Thymus (tissue), 11 donors: ENCODE measurements around the gene ASPG. TPM values are rescaled to one million over a fixed set of nuclear protein-coding genes. Genes with fewer than 3 reads are reported as not detected.

Experiments used
- DNase-seq, 9 donors: peaks; one replicate each; pipeline ENCODE4 v3.0.0-alpha.2; 2013; ENCODE audit warnings: low spot score in 9 of 9, low read depth in 6 of 9, missing footprints in 1 of 9
- H3K27ac ChIP-seq, 2 donors: one replicate each; pipeline ENCODE4 v1.5.1; 2013; ENCODE audit warnings: control low read depth in 1 of 2, low read depth in 1 of 2, low read length in 1 of 2, mild to moderate bottlenecking in 1 of 2, moderate library complexity in 1 of 2
- H3K27me3 ChIP-seq, 2 donors: one replicate each; pipeline ENCODE4 v1.5.1; 2013; ENCODE audit warnings: low read length in 1 of 2; ENCODE audit not compliant: control insufficient read depth in 2 of 2, insufficient read depth in 1 of 2
- H3K36me3 ChIP-seq, 2 donors: one replicate each; pipeline ENCODE4 v1.5.1; 2013; ENCODE audit warnings: low read length in 1 of 2, mild to moderate bottlenecking in 1 of 2, moderate library complexity in 1 of 2; ENCODE audit not compliant: control insufficient read depth in 2 of 2, insufficient read depth in 2 of 2
- H3K4me1 ChIP-seq, 2 donors: one replicate each; pipeline ENCODE4 v1.5.1; 2013; ENCODE audit warnings: low read length in 2 of 2; ENCODE audit not compliant: control insufficient read depth in 2 of 2, insufficient read depth in 2 of 2
- H3K4me3 ChIP-seq, 2 donors: one replicate each; pipeline ENCODE4 v1.5.1; 2013; ENCODE audit warnings: low read length in 2 of 2, control low read depth in 1 of 2, mild to moderate bottlenecking in 1 of 2
- H3K9me3 ChIP-seq, 2 donors: one replicate each; pipeline ENCODE4 v1.5.1; 2013; ENCODE audit warnings: low read length in 1 of 2, mild to moderate bottlenecking in 1 of 2; ENCODE audit not compliant: control insufficient read depth in 2 of 2, insufficient read depth in 1 of 2
- WGBS: extraction: QIAGEN DNeasy Blood & Tissue Kit; methylation state at CpG from one replicate; pipeline ENCODE4 v1.1.7; 2013; 5-methylcytosine and 5-hydroxymethylcytosine counted together
- polyA plus RNA-seq: library from polyadenylated mRNA; stranded (reverse); fragments of 200-250 nt; gene quantifications from one replicate; pipeline ENCODE4 v1.2.3, GENCODE V29; 2013
- total RNA-seq: library from RNA; stranded (reverse); fragments of 120-200 nt; gene quantifications from one replicate; pipeline ENCODE4 v1.2.4, GENCODE V29; 2013
- donor health status: healthy.

ASPG gene
- total and polyA plus RNA-seq, 2 donors: 0.24 to 5.5 TPM

DNA sequence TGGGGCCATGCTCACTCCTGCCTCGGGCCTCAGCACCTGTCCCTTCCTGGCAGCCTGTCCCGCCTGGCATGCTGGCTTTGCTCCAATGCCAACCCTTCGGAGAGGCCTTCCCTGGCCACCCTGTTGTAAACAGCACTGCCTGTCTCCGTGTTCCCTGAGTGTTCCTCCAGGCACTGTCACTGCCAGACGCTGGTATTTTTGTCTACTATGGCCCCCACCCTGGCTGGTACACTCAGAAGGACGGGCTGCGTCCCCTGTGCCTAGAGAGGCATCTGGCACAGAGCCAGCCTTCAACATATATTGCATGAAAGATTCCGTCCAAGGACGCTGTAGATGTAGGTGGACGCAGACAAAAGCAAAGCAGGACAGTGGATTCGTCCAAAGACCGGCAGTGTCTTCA lies 2.7 kb upstream of the ASPG start:
- no peak overlapping the region for H3K27ac ChIP-seq
- no peaks in the 10 kb centered on the region for H3K36me3 ChIP-seq
- WGBS: 87% methylated on average over 12 of the region's 12 CpGs
- no peaks in the 10 kb centered on the region for H3K9me3 ChIP-seq
- H3K4me3 ChIP-seq: no peak overlapping the region
- peaks cover 3 to 45% of the 10 kb centered on the region in 2 donors for H3K27me3 ChIP-seq
- H3K4me1 ChIP-seq: no peaks in the 10 kb centered on the region
- no peak for DNase-seq

DNA sequence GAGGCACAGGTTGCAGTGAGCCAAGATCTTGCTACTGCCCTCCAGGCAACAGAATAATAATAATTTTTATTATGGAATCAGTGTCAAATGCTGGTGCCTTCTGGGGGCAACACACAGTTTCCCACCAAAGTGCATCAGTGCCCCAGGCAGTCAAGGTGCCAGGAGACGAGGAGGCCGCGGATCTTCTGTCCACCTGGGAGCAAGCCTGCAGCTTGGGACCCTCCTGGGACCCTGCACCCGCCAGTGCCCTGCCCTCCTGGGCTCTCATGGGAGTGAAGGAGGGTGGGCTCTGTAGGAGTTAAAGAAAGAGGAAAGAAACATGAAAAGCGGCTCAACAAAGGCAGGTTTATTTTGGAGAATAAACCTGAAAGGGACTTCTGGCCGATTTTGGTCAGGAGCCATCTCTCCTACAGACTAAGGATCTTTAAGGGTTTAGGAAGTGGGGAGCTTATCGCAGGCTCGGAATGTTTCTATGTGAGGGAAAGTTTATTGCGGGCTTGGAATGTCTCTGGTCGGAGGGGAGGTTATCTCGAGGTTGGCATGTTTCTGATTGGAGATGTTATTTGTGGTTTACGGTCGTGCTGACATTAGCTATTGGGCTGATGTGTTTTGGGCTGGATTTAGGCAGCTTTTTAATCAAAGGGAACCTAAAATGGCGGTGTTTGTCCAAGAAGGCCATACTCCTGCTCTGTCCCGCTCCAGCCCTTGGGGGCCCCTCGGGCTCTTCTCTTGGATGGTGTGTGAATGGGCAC lies 1.1 kb upstream of the ASPG start:
- Histone ChIP-seq H3K4me1 (no peaks in the 10 kb centered on the region), H3K9me3 (no peaks in the 10 kb centered on the region), H3K4me3 (no peak overlapping the region), H3K36me3 (no peaks in the 10 kb centered on the region), H3K27ac (no peak overlapping the region), H3K27me3 (peaks cover 3 to 47% of the 10 kb centered on the region in 2 donors)
- WGBS: 79% methylated on average over 16 of the region's 16 CpGs
- DNase-seq: no peak

DNA sequence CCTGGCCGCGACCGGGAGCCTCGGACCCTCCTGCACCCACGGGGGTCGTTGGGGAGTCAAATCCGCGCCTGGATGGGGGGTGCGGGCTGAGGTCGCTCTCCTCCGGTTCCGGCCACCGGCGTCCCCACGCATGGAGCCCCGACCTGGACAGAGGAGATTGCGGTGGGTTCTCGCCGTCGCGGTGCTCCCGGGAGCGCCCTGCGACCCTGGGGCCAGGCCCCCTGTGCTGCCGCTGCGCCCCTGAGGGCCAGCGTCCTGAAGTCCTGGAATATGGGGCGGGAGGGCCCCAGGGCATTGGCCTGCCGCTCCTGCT lies 345 bp downstream of the ASPG start:
- Histone ChIP-seq H3K36me3 (no peaks in the 10 kb centered on the region), H3K27me3 (peaks cover 3 to 47% of the 10 kb centered on the region in 2 donors), H3K4me3 (no peak overlapping the region), H3K9me3 (no peaks in the 10 kb centered on the region), H3K27ac (no peak overlapping the region), H3K4me1 (no peaks in the 10 kb centered on the region)
- no peak for DNase-seq
- WGBS: 47% methylated on average over 29 of the region's 29 CpGs

DNA sequence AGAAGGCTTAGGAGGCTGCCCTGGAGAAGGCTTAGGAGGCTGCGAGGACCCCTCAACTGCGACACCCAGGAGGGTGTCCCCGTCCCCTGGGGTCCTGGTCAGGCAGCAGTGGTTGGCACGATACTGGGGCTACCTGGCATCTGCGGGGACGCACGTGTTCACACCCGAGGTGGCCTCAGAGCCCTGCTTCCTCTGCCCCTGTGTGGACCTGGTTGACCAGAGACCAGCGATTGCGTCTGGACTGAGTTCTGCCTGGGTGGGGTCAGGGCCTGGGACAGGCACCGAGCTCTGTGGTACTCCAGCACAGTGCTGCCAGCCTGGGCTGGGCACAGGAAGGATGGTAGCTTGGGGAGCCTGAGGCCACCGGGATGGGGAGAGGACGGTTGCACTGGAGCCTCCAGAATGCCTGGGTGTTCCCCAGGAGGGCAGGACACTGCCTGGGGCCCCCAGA lies 735 bp downstream of the ASPG start:
- Histone ChIP-seq H3K4me3 (no peak overlapping the region), H3K27me3 (peaks cover 3 to 47% of the 10 kb centered on the region in 2 donors), H3K4me1 (no peaks in the 10 kb centered on the region), H3K36me3 (no peaks in the 10 kb centered on the region), H3K27ac (no peak overlapping the region), H3K9me3 (no peaks in the 10 kb centered on the region)
- no peak for DNase-seq
- WGBS: 87% methylated on average over 13 of the region's 13 CpGs

DNA sequence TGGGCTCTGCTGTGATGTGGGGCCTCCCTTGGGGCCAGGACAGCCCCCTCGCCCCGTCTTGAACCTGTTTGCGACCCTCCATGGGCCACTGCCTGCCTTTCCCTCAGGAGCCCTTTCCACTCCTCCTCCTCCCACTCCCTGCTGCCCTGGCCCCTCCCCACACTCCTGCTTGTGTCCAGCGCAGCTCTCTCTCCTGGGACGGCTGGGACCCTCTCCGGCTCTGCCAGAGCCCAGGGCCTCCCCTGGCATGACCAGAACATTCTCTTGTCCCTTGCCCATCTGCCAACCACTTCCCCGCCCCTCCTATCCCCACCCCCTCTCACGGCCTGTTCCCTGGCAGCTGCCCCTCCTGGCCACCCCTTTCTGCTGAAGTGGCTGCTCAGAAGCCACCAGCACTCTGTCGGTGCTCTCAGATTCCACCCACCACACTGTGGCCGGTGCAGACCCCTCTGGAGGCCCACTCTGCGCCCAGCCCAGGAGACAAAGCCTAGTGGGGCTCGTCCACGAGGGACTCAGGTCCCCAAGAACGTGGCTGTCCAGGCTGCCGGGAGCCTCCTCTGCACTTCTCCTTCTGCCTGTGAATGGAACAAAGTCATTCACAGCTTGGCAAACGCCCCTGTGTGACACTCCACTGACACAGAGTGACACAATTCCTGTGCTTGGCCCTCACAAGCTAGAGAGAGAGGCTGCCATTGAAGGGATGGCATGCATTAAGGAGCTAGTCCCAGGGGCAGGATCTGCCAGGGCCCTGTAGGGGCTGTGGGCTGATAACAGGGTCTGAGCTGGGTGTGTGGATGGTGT lies 1.4 kb downstream of the ASPG start:
- Histone ChIP-seq H3K4me3 (no peak overlapping the region), H3K27ac (no peak overlapping the region), H3K36me3 (no peaks in the 10 kb centered on the region), H3K4me1 (no peaks in the 10 kb centered on the region), H3K27me3 (peaks cover 3 to 47% of the 10 kb centered on the region in 2 donors), H3K9me3 (no peaks in the 10 kb centered on the region)
- DNase-seq: no peak
- WGBS: 86% methylated on average over 16 of the region's 16 CpGs

DNA sequence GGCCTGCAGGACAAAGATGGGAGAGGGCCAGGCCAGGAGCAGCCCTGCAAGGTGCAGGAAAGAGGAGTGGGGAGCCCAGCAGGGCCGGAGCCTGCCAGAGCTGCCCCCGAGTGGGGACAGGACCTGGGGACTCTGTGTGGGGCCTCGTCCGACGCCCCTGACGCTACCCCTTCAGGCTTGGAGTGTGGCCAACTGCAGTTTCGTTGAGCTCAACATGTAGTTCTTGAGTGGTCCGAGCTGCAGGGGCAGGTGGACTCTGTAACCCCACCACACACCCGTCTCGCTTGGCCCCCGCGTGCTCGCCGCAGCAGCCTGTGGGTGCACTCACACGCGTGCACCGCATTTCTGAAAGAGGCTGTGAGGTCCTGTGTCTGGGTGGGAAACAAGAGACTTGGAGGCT lies 2.0 kb downstream of the ASPG start:
- H3K9me3 ChIP-seq: no peaks in the 10 kb centered on the region
- WGBS: 95% methylated on average over 17 of the region's 17 CpGs
- no peaks in the 10 kb centered on the region for H3K36me3 ChIP-seq
- peaks cover 3 to 43% of the 10 kb centered on the region in 2 donors for H3K27me3 ChIP-seq
- H3K27ac ChIP-seq: no peak overlapping the region
- H3K4me3 ChIP-seq: no peak overlapping the region
- no peak for DNase-seq
- no peaks in the 10 kb centered on the region for H3K4me1 ChIP-seq

DNA sequence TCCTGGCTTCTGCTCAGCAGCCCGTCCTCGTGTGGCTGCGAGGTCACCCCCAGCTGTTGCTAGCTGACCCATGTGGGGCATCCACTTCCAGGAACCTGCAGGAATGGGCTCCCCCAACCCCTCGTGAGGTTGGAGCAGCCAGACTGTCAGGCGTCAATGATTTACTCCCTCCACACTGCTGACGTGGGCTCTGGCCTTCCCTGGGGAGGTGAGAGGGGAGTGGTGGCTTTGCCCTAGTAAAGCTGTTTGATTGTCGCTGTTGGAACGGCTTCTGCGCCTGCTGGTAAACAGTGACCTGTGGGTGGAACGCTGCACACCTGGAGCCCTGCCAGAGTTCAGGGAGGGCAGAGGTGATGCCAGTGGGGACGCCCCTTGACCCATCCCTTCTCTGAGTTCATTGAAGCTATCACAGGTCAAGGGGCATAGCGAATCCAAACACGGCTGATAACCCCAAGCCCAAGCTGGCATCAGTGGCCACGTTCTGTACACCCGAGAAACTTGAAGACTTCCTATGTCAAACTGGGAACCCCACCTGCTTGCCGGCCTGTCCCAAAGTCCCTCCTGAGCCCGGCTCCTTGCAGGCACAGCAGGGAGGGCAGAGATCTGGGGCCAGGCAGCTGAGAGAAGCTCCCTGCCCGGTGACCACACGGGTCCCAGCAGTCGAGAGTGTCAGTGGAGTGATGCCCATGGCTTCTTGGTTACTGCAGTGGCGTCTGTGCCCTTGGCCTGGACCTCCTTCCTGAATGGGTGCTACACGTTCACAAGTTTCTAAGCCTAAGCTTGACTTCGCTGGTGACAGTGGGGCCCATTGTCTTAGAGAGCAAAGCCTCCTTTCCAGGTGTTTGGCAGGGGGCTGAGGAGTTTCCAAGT lies 2.7 kb downstream of the ASPG start:
- Histone ChIP-seq H3K4me3 (no peak overlapping the region), H3K27ac (no peak overlapping the region), H3K36me3 (no peaks in the 10 kb centered on the region), H3K9me3 (no peaks in the 10 kb centered on the region), H3K4me1 (no peaks in the 10 kb centered on the region), H3K27me3 (peaks cover 3 to 38% of the 10 kb centered on the region in 2 donors)
- no peak for DNase-seq
- WGBS: 90% methylated on average over 23 of the region's 23 CpGs

DNA sequence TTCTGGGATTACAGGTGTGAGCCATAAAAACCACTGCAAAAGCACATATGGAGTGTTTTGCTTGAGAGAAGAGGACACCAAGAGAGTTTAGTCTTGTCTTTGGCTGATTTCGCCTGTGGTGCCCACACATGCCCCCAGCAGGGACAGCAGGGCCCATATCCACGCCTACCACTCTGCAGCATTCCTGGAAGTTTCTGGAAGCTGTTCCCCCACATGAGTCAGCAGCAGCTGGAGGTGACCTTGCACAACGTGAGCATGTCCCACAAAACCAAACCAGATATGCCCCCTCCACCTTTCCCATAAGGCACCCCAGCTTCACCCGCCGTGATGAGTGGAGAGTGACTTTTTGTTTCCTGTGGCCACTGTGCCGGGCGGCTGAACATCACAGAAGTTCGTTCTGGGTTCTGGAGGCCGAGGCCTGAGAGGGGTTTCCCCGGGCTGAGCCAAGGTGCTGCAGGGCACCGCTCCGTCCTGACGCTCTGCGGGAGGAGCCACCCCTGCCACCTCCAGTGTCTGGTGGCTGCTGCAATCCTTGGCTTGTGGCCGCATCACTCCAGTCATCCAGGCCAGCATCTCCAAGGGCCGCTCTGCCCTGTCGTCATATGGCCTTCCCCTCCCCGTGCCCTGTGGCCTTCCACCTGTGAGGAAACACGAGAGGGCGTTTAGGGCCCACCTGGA lies 4.7 kb downstream of the ASPG start:
- no peak for DNase-seq
- no peak overlapping the region for H3K4me3 ChIP-seq
- no peaks in the 10 kb centered on the region for H3K36me3 ChIP-seq
- WGBS: 94% methylated on average over 20 of the region's 20 CpGs
- H3K27me3 ChIP-seq: peaks cover 3 to 23% of the 10 kb centered on the region in 2 donors
- no peak overlapping the region for H3K27ac ChIP-seq
- no peaks in the 10 kb centered on the region for H3K9me3 ChIP-seq
- H3K4me1 ChIP-seq: no peaks in the 10 kb centered on the region
